IPS-18c (cell line): ENCODE results near the gene PDP2.
"Not testable (repeated sequence)": the region's sequence is repeated elsewhere in the genome, so short reads cannot be mapped to it uniquely, and the experiment has no call there.

ENCODE experiments used
- H3K4me3 ChIP-seq: 2 replicates; pipeline ENCODE4 v1.7.0; 2013; ENCODE audit warnings: low read depth, mild to moderate bottlenecking, low read length, moderate library complexity; ENCODE audit not compliant: insufficient read depth
- H3K9me3 ChIP-seq: one replicate; pipeline ENCODE4 v1.6.1; 2013; ENCODE audit warnings: mild to moderate bottlenecking, low read length, moderate library complexity; ENCODE audit not compliant: control insufficient read depth, insufficient read depth

PDP2 gene

GRCh38 chr16:66896682-66897081, 16.4 kb downstream of the PDP2 start:
- not testable (repeated sequence) for H3K9me3 ChIP-seq

GRCh38 chr16:66898207-66898606, 17.9 kb downstream of the PDP2 start:
- H3K4me3 ChIP-seq, result no peak overlapping the region

More at GRCh38 chr16:66896682-66897081, 16.4 kb downstream of the PDP2 start:
- H3K4me3 ChIP-seq, result not testable (repeated sequence)

GRCh38 chr16:66898933-66899309, 18.6 kb downstream of the PDP2 start:
- Histone ChIP-seq H3K9me3 (peaks cover 3% of the 10 kb centered on the region), H3K4me3 (no peak overlapping the region)

More at GRCh38 chr16:66898207-66898606, 17.9 kb downstream of the PDP2 start:
- peaks cover 3% of the 10 kb centered on the region for H3K9me3 ChIP-seq

- H3K4me3 ChIP-seq, result no peak overlapping the region
- peaks cover 3% of the 10 kb centered on the region for H3K9me3 ChIP-seq
Measured at GRCh38 chr16:66899310-66899944, 19.1 kb downstream of the PDP2 start.

- H3K4me3 ChIP-seq, result no peak overlapping the region
- peaks cover 3% of the 10 kb centered on the region for H3K9me3 ChIP-seq
Measured at GRCh38 chr16:66899945-66900710, 19.8 kb downstream of the PDP2 start.

GRCh38 chr16:66900721-66901441, 20.6 kb downstream of the PDP2 start:
- Histone ChIP-seq H3K4me3 (no peak overlapping the region), H3K9me3 (peaks cover 2% of the 10 kb centered on the region)

GRCh38 chr16:66901626-66902025, 21.3 kb downstream of the PDP2 start:
- H3K4me3 ChIP-seq, result no peak overlapping the region
- H3K9me3 ChIP-seq, result no peaks in the 10 kb centered on the region

GRCh38 chr16:66902648-66903543, 22.6 kb downstream of the PDP2 start:
- H3K4me3 ChIP-seq, result no peak overlapping the region
- no peaks in the 10 kb centered on the region for H3K9me3 ChIP-seq

GRCh38 chr16:66903544-66904427, 23.5 kb downstream of the PDP2 start:
- Histone ChIP-seq H3K4me3 (no peak overlapping the region), H3K9me3 (no peaks in the 10 kb centered on the region)

- Histone ChIP-seq H3K9me3 (no peaks in the 10 kb centered on the region), H3K4me3 (no peak overlapping the region)
Measured at GRCh38 chr16:66904428-66904845, 24.1 kb downstream of the PDP2 start.

GRCh38 chr16:66904846-66905632, 24.7 kb downstream of the PDP2 start:
- Histone ChIP-seq H3K9me3 (no peaks in the 10 kb centered on the region), H3K4me3 (no peak overlapping the region; the same call in 1 of the 2 replicates)

- H3K4me3 ChIP-seq, result no peak overlapping the region; the same call in 1 of the 2 replicates
- H3K9me3 ChIP-seq, result no peaks in the 10 kb centered on the region
Measured at GRCh38 chr16:66905633-66906539, 25.6 kb downstream of the PDP2 start.

- Histone ChIP-seq H3K4me3 (no peak overlapping the region), H3K9me3 (no peaks in the 10 kb centered on the region)
Measured at GRCh38 chr16:66906916-66907836, 26.9 kb downstream of the PDP2 start.

GRCh38 chr16:66908116-66908515, 27.8 kb downstream of the PDP2 start:
- Histone ChIP-seq H3K9me3 (no peaks in the 10 kb centered on the region), H3K4me3 (no peak overlapping the region)
